GM18909 (cell line): ENCODE data around the gene ERC2.

Source experiments
- ATAC-seq: cut with Tn5 transposase; IDR thresholded peaks from one replicate; pipeline ENCODE4 v1.9.1; 2021; ENCODE audit warnings: mild to moderate bottlenecking; ENCODE audit not compliant: unreplicated experiment, poor library complexity

Gene ERC2

GRCh38 chr3:56133423-56133822 is 334.8 kb downstream of the ERC2 start:
- no peak for ATAC-seq

DNA sequence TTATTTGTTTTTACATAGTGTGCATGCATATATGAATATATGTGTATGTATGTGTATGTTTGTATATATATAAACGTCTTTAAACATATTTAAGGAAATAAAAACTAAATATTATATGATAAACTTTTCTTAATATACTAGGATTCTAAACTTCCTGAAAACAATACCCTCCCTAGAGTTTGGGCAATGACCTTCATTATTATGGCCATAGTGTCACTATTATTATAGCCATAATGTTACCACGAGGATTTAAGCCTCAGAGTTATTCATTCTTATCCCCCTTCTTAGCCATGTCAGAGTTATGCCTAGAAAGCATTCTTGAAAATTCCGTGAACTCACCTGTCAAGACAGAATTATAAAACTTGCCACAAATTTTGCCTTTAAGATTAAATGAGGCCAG is 335.5 kb downstream of the ERC2 start:
- ATAC-seq: no peak

GRCh38 chr3:56131974-56132590 is 336.2 kb downstream of the ERC2 start:
- ATAC-seq: no peak

DNA sequence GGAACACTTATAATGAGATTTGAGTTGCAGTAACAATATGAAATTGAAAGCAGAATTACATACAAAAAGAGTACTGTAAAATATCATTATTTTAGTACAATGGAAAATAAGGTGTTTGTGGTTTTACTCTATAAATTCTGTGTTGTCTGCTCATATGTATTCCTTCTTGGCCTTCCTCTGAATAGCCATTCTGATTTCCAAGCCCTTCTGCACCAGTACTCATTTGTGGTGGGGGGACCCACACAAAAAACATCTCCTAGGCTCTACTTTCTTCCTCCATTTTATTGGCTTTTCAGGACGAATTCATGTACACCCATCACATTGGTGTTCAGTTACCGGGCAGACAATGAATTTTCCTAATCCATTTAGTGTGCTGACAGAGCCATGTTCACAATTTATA is 338.2 kb downstream of the ERC2 start:
- ATAC-seq: no peak

DNA sequence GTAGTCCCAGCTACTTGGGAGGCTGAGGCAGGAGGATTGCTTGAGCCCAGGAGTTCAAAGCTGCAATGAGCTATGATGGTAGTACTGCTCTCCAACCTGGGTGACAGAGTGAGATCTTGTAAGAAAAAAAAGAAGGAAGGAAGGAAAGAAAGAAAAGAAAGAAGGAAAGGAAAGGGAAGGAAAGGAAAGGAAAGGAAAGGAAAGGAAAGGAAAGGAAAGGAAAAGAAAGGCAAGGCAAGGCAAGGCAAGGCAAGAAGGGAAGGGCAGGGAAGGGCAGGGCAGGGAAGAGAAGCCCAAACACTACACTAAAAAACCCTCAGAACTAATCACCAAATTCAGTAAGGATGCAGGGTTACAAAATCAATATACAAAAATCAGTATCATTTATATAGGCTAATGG is 341.6 kb downstream of the ERC2 start:
- ATAC-seq: no peak

GRCh38 chr3:56125358-56126005 is 342.8 kb downstream of the ERC2 start:
- no peak for ATAC-seq

DNA sequence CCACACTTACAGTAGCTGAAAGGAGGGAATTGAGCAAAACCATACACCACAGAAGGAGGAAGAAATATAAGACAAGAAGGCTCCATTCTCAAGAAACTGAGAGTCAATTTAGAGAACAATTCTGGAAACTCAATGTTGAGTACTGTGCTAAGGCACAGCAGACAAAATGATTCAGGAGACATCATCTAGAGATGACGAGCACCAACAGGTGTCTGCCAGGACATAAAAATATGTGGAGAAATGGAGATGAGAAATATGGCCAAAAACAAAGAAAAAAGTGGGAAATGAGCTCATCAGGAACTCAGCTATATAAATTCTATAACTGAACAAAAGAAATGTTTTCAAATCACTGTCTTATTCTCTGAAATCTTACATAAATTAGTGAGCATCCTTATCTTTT is 343.7 kb downstream of the ERC2 start:
- ATAC-seq: no peak

DNA sequence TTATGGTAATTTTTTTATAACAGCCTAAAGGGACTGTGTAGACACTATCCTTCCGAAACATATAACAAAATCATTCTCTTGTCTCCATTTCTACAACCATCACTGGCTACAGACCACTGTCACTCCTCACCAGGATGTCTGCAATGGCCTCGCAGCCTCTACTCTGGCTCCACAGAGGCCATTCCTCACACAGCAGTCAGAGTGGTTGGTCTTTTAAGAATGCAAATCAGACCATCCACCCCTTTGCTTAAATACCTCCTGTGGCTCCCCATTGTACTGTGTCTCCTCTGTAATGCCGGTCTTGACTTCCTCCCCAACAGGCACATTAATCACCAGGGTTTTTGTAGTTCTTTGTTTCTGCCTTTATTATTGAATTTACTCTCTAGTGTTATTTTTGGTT is 344.8 kb downstream of the ERC2 start:
- ATAC-seq: no peak

- ATAC-seq: no peak
Measured at GRCh38 chr3:56122911-56123310, 345.4 kb downstream of the ERC2 start.

- no peak for ATAC-seq
Measured at GRCh38 chr3:56121716-56122115, 346.6 kb downstream of the ERC2 start.

DNA sequence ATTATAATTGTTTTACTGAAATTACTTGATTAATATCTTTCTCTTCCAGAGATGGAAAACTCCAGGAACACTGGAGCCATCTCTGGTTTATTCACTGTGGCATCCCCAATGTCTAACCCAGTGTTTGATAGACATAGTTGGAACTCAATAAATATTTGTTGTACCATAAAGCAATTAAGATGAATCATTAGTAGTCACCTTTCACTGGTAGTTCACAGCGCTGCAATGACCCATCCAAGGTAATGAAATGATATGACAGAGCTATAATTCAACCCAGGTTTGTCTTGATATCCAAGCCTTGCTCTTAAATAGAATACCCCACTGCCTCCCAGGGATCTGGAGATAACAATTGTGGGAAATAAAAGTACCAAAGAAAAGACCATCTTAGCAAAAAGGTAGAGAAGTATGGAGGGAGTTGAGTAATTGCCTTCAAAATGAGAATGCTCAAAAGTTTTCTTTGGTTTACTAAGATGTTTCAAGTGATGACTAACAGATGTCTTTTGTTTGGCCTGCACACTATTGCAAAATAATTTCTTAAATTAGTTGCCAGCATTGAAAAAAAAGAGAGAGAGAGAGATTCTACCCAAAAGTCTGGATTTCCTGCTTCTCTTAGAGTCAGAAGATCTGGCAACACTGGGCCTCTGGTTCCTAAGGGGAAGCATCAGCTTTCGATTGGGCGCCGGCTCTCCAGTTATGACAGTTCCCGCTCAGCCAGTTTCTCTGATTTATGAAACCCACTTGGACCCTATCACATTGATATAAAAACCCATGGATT is 348.5 kb downstream of the ERC2 start:
- ATAC-seq: no peak

DNA sequence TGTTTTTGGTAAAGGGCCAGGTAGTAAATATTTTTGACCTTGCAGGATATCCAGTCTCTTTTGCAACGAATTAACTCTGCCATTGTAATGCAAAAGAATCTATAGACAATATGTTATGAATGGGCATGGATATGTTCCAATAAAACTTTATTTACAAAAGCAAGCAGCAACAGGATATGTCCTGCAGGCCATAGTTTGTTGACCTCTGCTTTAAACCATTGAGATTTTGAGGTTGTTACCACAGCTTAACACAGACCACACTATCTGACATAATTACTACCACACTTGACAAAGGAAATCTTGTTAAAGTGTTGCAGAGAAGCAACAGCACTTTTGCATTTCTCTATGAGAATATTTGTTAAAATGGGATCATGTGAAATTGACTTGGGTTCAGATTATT is 349.3 kb downstream of the ERC2 start:
- ATAC-seq: no peak

DNA sequence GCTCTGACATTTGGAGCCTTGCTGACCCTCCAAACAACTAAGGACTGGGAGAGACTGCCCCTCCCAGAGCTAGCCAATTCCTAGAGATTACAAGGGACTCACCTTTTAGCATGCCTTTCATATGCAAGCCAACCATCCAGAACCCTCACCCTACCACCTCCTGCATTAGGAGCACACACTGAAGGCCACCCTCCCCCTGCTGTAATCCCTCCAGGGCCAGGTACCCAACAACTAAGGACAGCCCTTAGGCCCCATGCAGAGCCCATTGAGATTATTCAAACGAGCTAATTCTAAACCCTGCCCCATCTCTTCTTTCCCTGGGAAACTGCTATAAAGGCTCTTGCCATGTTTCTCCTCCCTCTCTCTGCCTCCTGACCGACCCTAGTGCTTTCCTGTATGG is 352.6 kb downstream of the ERC2 start:
- no peak for ATAC-seq

DNA sequence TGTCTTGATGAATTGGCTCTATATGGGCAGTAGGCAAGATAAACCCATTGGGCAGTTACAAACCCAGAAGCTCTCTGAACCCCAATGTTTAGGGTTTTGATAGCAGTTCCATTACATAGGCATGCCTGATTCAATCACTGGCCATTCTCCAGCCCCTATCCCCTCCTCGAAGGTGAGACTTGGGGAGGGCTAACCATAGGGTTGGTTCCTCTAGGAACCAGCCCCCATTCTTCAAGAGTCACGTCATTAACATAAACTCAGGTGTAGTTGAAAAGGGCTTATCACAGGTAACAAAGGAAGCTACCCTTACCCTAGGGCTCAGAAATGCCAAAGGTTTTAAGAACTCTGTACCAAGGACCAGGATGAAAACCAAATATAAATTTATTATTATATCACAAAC is 353.1 kb downstream of the ERC2 start:
- no peak for ATAC-seq

DNA sequence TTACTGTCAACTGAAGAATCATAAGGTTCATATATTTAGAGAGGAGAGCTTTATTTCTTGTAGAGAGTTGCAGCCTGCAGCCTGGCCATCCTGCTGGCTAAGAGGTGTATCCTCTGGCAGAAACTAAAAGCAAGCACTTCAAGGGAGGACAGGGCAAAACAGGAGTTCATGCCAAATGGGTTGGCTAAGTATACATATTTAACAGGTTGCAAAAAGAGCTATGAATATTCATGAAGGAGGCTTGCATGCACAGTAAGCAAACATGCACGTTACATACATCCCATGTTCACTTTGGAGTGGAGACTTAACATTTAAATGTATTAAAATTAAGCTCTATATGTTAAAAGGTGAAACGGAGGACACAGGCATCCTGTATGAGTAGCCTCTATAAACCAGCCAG is 354.4 kb downstream of the ERC2 start:
- ATAC-seq: no peak

- ATAC-seq: no peak
Measured at GRCh38 chr3:56113231-56113630, 355.0 kb downstream of the ERC2 start.

DNA sequence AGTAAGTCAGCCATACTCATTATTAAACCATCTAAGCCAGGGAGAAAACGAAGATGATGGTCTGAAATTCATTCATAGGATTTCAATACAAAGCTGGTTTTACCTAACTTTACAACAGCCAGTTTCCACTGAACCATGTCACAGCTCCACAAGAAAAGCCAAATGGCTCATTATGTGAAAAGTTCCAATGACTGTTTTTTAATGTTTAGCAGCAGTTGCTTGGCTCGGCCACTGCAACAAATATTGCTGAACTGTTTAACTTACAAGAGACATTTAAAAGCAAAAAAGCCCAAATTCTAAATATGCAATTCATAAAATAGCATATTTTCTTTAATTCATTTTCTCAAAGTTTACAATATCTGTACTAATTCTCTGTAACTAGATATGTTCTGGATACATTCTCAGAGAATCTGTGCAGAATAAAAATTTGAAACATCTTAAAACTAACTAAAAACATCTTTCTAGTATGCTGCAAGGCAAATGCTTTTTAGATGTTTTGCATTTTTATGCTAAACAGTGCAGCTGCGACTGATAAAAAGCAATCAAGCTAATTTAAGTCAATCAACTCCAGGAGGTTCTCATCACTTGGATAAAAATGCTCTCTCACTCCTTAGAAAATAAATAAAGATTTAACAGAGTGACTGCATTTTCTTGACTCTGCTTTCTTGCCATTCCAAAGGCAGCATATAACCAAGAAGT is 356.5 kb downstream of the ERC2 start:
- ATAC-seq: no peak

GRCh38 chr3:56110886-56111285 is 357.4 kb downstream of the ERC2 start:
- no peak for ATAC-seq

DNA sequence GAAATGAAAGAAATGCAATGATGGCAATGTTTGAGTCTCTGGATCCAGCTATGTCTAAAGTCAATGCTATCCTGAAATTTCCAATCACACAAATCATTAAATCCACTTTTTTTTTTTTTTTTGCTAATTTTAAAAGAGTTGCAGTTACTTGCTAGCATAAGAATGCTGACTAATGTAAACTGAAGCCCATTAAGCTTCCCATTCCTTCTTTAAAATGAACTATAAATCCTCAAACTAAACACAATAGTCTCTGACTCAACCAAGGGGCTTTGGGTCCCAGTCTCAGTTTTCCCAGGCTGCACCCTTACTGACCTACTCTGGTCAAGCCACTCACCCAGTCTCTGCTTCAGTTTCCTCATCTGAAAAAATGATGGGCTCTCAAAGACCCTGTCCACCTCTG is 361.1 kb downstream of the ERC2 start:
- no peak for ATAC-seq

- ATAC-seq: no peak
Measured at GRCh38 chr3:56102032-56102431, 366.2 kb downstream of the ERC2 start.

DNA sequence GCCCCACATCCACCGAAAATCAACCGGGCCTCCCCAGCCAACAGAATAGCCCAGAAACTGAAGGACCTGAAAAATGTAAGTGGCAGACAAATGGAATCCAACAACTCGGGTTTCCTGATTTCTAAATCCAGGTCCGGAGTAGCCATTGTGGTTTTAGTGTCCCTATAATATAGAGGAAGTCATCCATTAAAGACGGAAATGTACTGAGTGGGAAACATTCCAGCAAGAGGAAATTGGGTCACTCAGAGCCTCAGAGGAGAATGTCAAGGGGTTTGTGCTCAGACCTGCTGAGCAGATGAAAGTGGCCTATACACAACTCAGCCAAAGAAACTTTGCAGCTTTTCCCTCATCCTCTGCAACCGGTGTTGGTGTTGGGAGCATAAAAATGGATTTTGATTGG is 366.7 kb downstream of the ERC2 start:
- ATAC-seq: no peak
